Measurements from ENCODE around the gene GLCCI1.

GRCh38 chr7:7978860-7979259, 10.3 kb downstream of the GLCCI1 start:
- no peak for TF ChIP-seq CTCF (IDR thresholded peaks at IDR 0.05 in 8 of 11, conservative IDR thresholded peaks at IDR 0.05 in 3 of 11)
- no peak for TF ChIP-seq POLR2AphosphoS5 (IDR thresholded peaks at IDR 0.05)

All from spleen (tissue), 7 donors.